Activated T-cell treated with anti-CD3 and anti-CD28 coated beads for 4 hours (primary cell): ENCODE results near the gene SDK2.
"Not testable (repeated sequence)": the region's sequence is repeated elsewhere in the genome, so short reads cannot be mapped to it uniquely, and the experiment has no call there.

Experiments used
- DNase-seq: peaks from one replicate; pipeline ENCODE4 v3.0.0-alpha.2; 2020

SDK2 gene

GRCh38 chr17:73309727-73310596, 334.3 kb downstream of the SDK2 start:
- DNase-seq: no peak

- DNase-seq: not testable (repeated sequence)
Measured at GRCh38 chr17:73308959-73309358, 335.3 kb downstream of the SDK2 start.

DNA sequence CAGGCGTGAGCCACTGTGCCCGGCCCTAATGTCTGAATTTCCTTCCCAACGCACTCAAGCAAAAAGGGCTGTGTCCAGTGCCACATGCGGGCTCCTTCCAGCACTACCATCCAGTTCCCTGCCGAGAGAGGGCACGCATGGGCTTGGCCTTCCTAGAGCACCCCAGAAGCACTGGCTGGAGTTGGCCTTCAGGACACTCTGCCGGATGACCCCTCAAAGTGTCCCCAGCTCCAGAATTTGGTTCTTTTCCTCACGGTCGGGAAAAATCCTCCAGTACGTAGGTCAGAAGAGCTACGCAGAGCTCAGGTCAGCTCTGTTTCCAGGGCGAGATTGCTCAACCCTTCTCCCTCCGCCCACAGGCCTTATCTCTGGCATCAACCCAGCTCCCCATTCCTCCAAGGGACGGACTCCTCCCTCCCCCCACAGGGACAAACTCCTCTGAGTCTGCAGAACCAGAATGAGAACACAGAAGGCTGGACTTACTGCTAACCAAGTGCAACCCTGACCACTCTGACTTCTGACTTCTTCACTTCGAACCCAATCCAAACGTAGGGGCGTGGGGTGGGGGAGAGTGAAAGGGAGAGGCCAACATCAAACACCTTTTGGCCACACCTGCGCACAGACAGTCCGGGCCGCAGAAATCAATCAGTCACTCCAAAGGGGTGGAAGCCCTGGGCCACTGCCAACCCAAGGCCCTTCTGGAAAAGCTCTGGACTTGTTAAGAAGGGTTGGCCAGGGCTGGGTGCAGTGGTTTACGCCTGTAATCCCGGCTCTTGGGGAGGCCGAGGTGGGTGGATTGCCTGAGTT, 336.0 kb downstream of the SDK2 start:
- no peak for DNase-seq

- DNase-seq: no peak
Measured at GRCh38 chr17:73307130-73307529, 337.1 kb downstream of the SDK2 start.

- no peak for DNase-seq
Measured at GRCh38 chr17:73305845-73306836, 338.1 kb downstream of the SDK2 start.

DNA sequence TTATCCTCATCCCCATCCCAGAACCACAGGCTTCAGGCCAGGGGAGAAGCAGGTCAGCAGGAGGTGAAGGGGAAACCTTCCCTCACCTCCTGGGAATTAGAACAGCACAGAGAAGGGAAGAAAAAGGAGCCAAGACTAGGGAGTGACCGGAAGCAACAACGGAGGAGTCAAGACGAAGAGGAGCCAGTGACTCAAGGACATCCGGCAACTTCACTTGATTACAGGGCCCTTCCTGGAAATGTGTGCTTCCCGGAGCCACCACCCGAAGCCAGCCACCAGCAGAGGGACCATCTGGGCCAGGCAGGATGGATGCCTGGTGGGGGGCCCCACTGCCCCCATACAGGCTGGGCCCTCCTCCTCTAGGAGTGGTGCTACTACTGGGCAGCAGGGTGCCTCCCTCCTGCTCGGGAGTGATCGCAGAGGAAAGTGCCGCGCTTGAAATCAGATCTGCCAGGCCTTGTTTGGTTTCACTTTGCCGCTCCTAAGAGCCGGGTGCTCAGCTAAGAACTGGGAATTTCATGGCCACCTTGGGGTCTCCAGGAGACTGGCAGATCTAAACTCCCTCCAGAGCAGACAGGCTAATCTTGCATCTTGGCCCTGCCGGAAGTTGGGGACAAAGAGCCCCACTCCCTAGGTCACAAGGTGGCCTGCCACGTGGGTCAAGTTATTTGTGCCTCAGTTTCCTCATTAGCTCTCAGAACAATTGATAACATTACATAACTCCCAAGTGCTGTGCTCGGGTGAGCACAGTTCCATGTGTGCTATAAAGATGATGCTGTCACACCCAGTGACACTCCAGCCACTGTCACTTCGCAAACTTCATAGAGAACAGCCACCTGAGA, 339.1 kb downstream of the SDK2 start:
- DNase-seq: no peak

- DNase-seq: no peak
Measured at GRCh38 chr17:73304438-73304837, 339.8 kb downstream of the SDK2 start.

DNA sequence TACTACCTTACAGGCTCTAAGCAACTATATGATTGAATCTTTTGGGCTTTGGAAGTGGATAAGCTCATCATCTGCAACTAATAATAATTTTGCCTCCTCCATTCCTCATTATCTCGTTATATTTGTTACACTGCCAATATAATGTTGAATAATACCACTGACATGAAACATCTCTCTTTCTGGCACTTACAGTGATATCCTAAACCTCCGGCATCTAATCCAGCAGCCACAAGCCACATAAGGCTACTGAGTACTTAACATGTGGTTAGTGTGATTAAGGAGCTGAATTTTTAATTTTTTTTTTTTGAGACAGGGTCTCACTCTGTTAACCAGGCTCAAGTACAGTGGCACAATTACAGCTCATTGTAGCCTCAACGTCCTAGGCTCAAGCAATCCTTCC, 342.1 kb downstream of the SDK2 start:
- no peak for DNase-seq

- no peak for DNase-seq
Measured at GRCh38 chr17:73301369-73301768, 342.9 kb downstream of the SDK2 start.

DNA sequence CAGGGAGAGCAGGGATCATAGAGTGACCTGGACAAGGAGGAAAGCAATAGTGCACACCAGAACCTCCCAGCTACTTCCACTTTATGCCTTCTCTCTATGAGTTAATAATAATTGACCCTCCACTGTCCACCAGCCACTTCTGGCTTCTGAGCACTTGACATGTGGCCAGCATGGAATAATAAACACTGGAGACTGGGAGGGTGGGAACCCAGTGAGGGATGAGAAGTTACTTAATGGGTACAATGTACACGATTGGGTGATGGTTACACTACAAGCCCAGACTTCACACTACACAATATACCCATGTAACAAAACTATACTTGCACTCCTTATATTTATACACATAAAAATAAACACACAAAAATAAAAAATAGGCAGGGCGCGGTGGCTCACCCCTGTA, 343.9 kb downstream of the SDK2 start:
- no peak for DNase-seq

- no peak for DNase-seq
Measured at GRCh38 chr17:73297934-73298861, 346.0 kb downstream of the SDK2 start.

DNA sequence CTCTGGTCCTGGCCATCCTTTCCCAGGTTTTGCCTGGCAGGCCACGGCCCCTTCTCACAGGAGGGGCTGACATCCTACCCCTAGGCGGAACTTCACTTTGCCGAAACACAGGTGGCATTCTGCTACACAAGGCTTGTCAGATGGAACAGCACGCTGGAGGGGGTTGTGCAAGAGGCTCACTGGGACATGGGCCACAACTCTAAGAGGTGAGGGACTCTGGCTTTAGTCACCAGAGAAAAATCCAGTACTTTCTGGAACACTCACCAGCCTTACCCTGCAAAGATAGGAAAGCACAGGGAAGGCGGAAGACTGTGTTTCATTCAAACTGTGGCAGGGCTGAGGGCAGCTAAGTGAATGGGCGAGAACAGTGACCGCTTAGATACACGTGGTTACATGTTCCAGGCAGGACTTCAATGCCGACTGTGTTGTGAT, 350.7 kb downstream of the SDK2 start:
- DNase-seq: no peak

DNA sequence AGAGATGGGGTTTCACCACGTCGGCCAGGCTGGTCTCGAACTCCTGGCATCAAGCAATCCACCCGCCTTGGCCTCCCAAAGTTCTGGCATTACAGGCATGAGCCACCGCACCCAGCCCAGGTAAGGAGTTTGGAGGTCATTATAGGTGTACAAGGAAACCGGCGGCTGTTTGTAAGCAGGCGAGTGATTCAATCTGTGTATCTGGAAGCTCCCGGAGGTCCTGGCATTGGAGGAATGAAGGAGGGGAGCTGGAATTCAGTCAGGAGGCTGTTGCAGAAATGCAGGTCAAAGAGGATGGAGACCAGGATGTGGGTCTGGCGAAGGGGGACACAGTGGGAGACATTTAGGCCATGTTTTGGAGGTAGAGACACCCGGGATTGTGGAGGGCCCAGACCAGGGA, 351.2 kb downstream of the SDK2 start:
- no peak for DNase-seq

DNA sequence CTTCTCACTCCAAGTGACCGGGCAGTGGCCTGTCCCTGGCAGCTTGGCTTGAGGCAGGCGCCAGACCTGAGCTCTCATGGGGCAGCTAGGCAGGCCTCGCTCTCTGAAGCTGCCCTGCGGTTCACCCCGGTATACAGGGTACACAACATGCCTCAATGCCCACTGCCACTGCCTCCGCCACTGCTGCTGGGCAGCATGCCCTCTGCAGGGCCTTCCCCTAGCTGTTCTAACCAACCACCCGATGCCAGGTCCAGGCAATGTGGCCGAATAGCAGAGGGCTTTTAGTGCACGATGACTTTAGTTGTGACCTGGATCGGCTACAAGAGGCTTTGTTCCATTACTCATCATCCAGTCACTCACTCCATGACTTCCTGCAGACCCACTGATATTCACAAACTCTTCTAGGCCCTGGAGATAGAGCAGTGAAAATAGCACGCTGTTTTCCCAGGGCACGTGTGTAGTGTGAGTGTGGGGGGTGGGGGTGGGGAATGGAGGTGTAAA, 352.2 kb downstream of the SDK2 start:
- DNase-seq: no peak

DNA sequence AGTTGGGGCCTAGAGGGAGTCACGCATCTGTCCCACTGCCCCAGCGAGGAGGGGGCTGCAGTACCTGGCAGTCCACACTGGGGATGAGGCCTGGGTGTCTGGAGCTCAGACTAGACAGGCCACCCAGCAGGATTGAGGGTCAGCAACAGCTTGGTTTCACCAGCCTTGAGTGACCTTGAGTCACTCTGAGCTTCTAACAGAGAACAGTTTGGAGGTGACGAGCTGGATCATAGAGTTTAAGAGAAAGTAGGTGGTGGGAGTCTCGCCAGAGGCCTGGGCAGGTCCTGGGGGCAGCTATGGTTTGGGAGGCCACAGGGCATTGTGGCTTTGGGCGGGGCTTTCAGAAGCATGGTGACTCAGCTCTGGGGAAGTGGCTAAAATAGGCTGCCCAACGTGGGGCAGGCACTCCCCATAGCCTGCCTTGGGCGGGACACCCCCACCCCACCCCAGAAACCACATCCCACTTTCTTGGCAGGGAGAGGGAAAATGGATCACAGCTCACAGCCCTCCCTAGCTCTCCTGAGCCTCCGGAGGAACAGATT, 352.9 kb downstream of the SDK2 start:
- no peak for DNase-seq

GRCh38 chr17:73290399-73291259, 353.6 kb downstream of the SDK2 start:
- DNase-seq: no peak

GRCh38 chr17:73289549-73290254, 354.5 kb downstream of the SDK2 start:
- no peak for DNase-seq

DNA sequence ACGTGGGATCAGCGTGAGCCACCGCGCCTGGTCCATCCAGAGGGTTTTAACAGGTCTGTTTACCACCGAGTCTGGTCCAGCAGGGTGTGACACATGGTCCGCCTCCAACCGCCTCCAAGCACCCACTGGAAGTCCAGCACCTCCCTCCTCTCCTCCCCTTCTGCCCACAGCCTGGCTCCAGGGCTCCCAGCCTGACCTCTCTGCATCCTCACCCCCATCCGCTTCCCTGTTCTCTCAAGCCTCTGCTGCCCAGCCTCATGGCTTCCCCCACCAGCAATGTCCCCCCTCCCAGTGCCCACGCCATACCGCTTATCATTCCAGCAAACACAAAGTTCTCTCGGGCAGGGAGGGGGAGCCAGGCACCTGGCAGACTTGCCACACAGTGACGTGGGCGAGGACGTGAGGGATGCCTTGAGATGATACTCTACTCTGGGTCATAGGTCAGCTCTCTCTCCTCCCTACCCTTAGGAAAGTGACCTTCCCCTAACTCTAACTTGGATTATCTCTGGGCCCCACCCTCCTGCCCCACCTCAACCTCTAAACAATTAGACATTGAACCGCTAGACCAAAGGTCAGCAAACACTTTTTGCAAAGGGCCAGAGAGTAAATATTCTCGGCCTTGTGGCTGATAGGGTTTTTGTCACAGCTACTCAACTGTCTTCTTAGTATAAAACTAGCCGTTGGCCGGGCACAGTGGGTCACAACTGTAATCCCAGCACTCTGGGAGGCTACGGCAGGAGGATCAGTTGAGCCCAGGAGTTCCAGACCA, 355.5 kb downstream of the SDK2 start:
- DNase-seq: no peak
